Endodermal cell (in vitro differentiated cells): ENCODE measurements around the gene XCL2. TPM values are rescaled to one million over a fixed set of nuclear protein-coding genes. Genes with fewer than 3 reads are reported as not detected.
A peak's percentile ranks its signal among the peaks of the same experiment; 100 is the strongest.

ENCODE experiments used
- DNase-seq: peaks from one replicate; pipeline ENCODE4 v3.0.0-alpha.2; 2017
- H3K27ac ChIP-seq: 2 replicates; pipeline ENCODE4 v1.5.1; 2013; ENCODE audit warnings: mild to moderate bottlenecking, low read depth, low read length, moderate library complexity
- H3K27me3 ChIP-seq: 2 replicates; pipeline ENCODE4 v1.6.1; 2013; ENCODE audit warnings: mild to moderate bottlenecking, low read length, moderate library complexity; ENCODE audit not compliant: insufficient read depth, control insufficient read depth, poor library complexity, severe bottlenecking
- H3K36me3 ChIP-seq: 2 replicates; pipeline ENCODE4 v1.7.0; 2013; ENCODE audit warnings: mild to moderate bottlenecking, low read length, moderate library complexity; ENCODE audit not compliant: control insufficient read depth, insufficient read depth
- H3K4me1 ChIP-seq: one replicate; pipeline ENCODE4 v1.7.0; 2013; ENCODE audit warnings: low read length; ENCODE audit not compliant: control insufficient read depth, insufficient read depth
- H3K4me3 ChIP-seq: 2 replicates; pipeline ENCODE4 v1.5.1; 2013; ENCODE audit warnings: mild to moderate bottlenecking, low read length, moderate library complexity
- H3K9ac ChIP-seq: 2 replicates; pipeline ENCODE4 v1.6.1; 2013; ENCODE audit warnings: mild to moderate bottlenecking, low read length, moderate library complexity; ENCODE audit not compliant: poor library complexity, severe bottlenecking; ENCODE audit errors: extremely low read depth
- H3K9me3 ChIP-seq: 2 replicates; pipeline ENCODE4 v1.6.1; 2013; ENCODE audit warnings: mild to moderate bottlenecking, low read length, moderate library complexity; ENCODE audit not compliant: control insufficient read depth
- H3K27ac Mint-ChIP-seq: 2 replicates; pipeline ENCODE4 v1.8.0; 2020; ENCODE audit warnings: mixed read lengths
- H3K27me3 Mint-ChIP-seq: 2 replicates; pipeline ENCODE4 v1.8.0; 2021; ENCODE audit warnings: mild to moderate bottlenecking, mixed read lengths; ENCODE audit not compliant: insufficient read depth
- H3K36me3 Mint-ChIP-seq: 2 replicates; pipeline ENCODE4 v1.8.0; 2020; ENCODE audit warnings: low read depth, mixed read lengths
- H3K4me1 Mint-ChIP-seq: 2 replicates; pipeline ENCODE4 v1.8.0; 2020; ENCODE audit warnings: mixed read lengths
- H3K4me3 Mint-ChIP-seq: 2 replicates; pipeline ENCODE4 v1.8.0; 2020; ENCODE audit warnings: mild to moderate bottlenecking, moderate library complexity, mixed read lengths
- H3K9me3 Mint-ChIP-seq: 2 replicates; pipeline ENCODE4 v1.8.0; 2020; ENCODE audit warnings: mild to moderate bottlenecking, mixed read lengths
- CTCF ChIP-seq: fragments of 200-600 bp; sonication (generic); conservative IDR thresholded peaks from 2 replicates; pipeline ENCODE4 v1.5.0; 2021; ENCODE audit warnings: antibody characterized with exemption, mild to moderate bottlenecking
- WGBS, 2 experiments: methylation state at CpG; one replicate each; pipeline versions ENCODE4 v1.1.5 to v1.1.7; 2013; ENCODE audit warnings: missing lambda C conversion rate in 2 of 2, mixed read lengths in 1 of 2; ENCODE audit not compliant: insufficient coverage in 1 of 2, insufficient read length in 1 of 2; 5-methylcytosine and 5-hydroxymethylcytosine counted together
- total RNA-seq, 2 donors: library from RNA; stranded (reverse); fragmentation: NEBNext Ultra II Directional in 1 of 2; extraction: Animal tissue kit (Norgen Biotek cat#: 25700) in 1 of 2; gene quantifications; 2 replicates in 1 of 2; 3 replicates in 1 of 2; pipeline ENCODE4 v1.2.1, GENCODE V29; 2021

XCL2 gene
- total RNA-seq, 2 donors from 2014 or later: not detected

- Histone ChIP-seq H3K27me3 (no peaks in the 10 kb centered on the region), H3K9ac (no peak overlapping the region), H3K4me3 (no peak overlapping the region), H3K36me3 (no peaks in the 10 kb centered on the region), H3K27ac (no peak overlapping the region), H3K4me1 (no peaks in the 10 kb centered on the region), H3K9me3 (peaks cover 13% of the 10 kb centered on the region)
- H3K4me3 Mint-ChIP-seq: no peak overlapping the region
- peaks cover 26% of the 10 kb centered on the region for H3K4me1 Mint-ChIP-seq
- no peak for TF ChIP-seq CTCF
- H3K27me3 Mint-ChIP-seq: no peaks in the 10 kb centered on the region
- no peak for DNase-seq
- peaks cover 19% of the 10 kb centered on the region for H3K9me3 Mint-ChIP-seq
- peaks cover 16% of the 10 kb centered on the region for H3K36me3 Mint-ChIP-seq
- no peak overlapping the region for H3K27ac Mint-ChIP-seq
- 78 to 83% methylated on average over 1 to 4 of the region's 4 CpGs for WGBS, 2 experiments
Observed at GRCh38 chr1:168520832-168521231, 23.0 kb downstream of the XCL2 start.

GRCh38 chr1:168520052-168520751 is 23.6 kb downstream of the XCL2 start:
- Histone ChIP-seq H3K27ac (no peak overlapping the region), H3K9ac (no peak overlapping the region), H3K4me1 (no peaks in the 10 kb centered on the region), H3K36me3 (no peaks in the 10 kb centered on the region), H3K9me3 (peaks cover 13% of the 10 kb centered on the region), H3K4me3 (no peak overlapping the region), H3K27me3 (no peaks in the 10 kb centered on the region)
- no peak overlapping the region for H3K4me3 Mint-ChIP-seq
- H3K36me3 Mint-ChIP-seq: peaks cover 14% of the 10 kb centered on the region
- no peak for TF ChIP-seq CTCF
- peaks cover 26% of the 10 kb centered on the region for H3K4me1 Mint-ChIP-seq
- H3K9me3 Mint-ChIP-seq: peaks cover 16% of the 10 kb centered on the region
- no peak overlapping the region for H3K27ac Mint-ChIP-seq
- 43% methylated on average over 5 of the region's 6 CpGs; no CpG with 5 or more reads in 1 of the 2 experiments for WGBS, 2 experiments
- peak; percentile 83 for DNase-seq
- H3K27me3 Mint-ChIP-seq: no peaks in the 10 kb centered on the region

GRCh38 chr1:168518813-168519212 is 25.0 kb downstream of the XCL2 start:
- no peaks in the 10 kb centered on the region for H3K36me3 ChIP-seq
- H3K9me3 ChIP-seq: peaks cover 9% of the 10 kb centered on the region
- no peak overlapping the region for H3K27ac ChIP-seq
- TF ChIP-seq CTCF: no peak
- peaks cover 26% of the 10 kb centered on the region for H3K4me1 Mint-ChIP-seq
- no peaks in the 10 kb centered on the region for H3K27me3 ChIP-seq
- peaks cover 9% of the 10 kb centered on the region for H3K36me3 Mint-ChIP-seq
- 100% methylated on average over 1 of the region's 1 CpG; no CpG with 5 or more reads in 1 of the 2 experiments for WGBS, 2 experiments
- no peak overlapping the region for H3K4me3 ChIP-seq
- DNase-seq: no peak
- H3K9ac ChIP-seq: no peak overlapping the region
- H3K27ac Mint-ChIP-seq: no peak overlapping the region
- H3K9me3 Mint-ChIP-seq: peaks cover 7% of the 10 kb centered on the region
- no peak overlapping the region for H3K4me3 Mint-ChIP-seq
- no peaks in the 10 kb centered on the region for H3K27me3 Mint-ChIP-seq
- H3K4me1 ChIP-seq: no peaks in the 10 kb centered on the region
